Upper lobe of right lung (tissue), 1 donor: ENCODE results near the gene DPP6. TPM values are rescaled to one million over a fixed set of nuclear protein-coding genes. Genes with fewer than 3 reads are reported as not detected.

Experiments
- ATAC-seq: fragments of 200-7000 bp; cut with Tn5 transposase; one replicate; pipeline ENCODE4 v1.9.1; 2020; ENCODE audit warnings: mild to moderate bottlenecking, moderate library complexity
- DNase-seq: peaks from one replicate; pipeline ENCODE4 v3.0.0-alpha.2; 2020
- H3K27ac ChIP-seq: fragments of 200-600 bp; one replicate; pipeline ENCODE4 v1.8.0; 2022
- H3K27me3 ChIP-seq: fragments of 200-600 bp; one replicate; pipeline ENCODE4 v1.8.0; 2022; ENCODE audit warnings: mild to moderate bottlenecking
- H3K36me3 ChIP-seq: fragments of 200-600 bp; one replicate; pipeline ENCODE4 v1.8.0; 2022
- H3K4me1 ChIP-seq: fragments of 200-600 bp; one replicate; pipeline ENCODE4 v1.8.0; 2022
- H3K4me3 ChIP-seq: fragments of 200-600 bp; one replicate; pipeline ENCODE4 v1.8.0; 2022; ENCODE audit warnings: mild to moderate bottlenecking
- H3K9me3 ChIP-seq: fragments of 200-600 bp; one replicate; pipeline ENCODE4 v1.8.0; 2022
- CTCF ChIP-seq: fragments of 200-600 bp; IDR thresholded peaks from one replicate; pipeline ENCODE4 v1.8.0; 2022; ENCODE audit warnings: antibody characterized with exemption
- intact Hi-C: fragments of 100-400 bp; cut with DNase I; formaldehyde crosslinking; loops from one replicate; pipeline ENCODE4 v1.11.0; 2022
- total RNA-seq: library from RNA; stranded (reverse); fragmentation: NEBNext Ultra II Directional; extraction: Animal tissue kit (Norgen Biotek cat#: 25700); gene quantifications from one replicate; pipeline ENCODE4 v1.2.1, GENCODE V29; 2021
- donor health status: DM: no; HTN: yes; CAD: no; lungs with severe emphysema.

The DPP6 gene
- total RNA-seq, 1 donor from 2014 or later = 1.6 TPM

DNA sequence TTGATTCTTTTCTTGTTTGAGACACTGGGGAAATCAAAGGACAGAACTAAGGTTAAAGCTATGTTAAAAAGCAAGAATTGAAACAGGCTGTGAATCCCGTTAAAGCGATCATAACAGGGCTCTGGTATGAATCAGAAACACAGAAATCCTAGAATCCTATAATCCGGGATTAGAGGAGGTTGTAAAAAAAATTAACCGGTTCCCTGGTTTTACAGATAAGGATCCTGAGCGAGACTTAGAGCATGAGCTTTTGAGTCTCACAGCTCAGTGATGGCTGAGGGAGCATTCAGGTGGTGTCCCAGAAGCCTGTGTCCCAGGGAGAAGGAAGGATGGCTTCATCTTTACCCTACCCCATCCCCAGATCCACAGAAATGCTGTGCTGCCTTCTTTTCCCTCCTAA lies 489.4 kb downstream of the DPP6 start:
- Histone ChIP-seq H3K27ac (no peak overlapping the region), H3K36me3 (no peaks in the 10 kb centered on the region), H3K27me3 (no peaks in the 10 kb centered on the region), H3K4me3 (no peak overlapping the region), H3K9me3 (no peaks in the 10 kb centered on the region), H3K4me1 (no peaks in the 10 kb centered on the region)
- TF ChIP-seq CTCF = no peak
- no peak for DNase-seq
- no peak for ATAC-seq
- intact Hi-C loops = no loop called here

- Histone ChIP-seq H3K36me3 (no peaks in the 10 kb centered on the region), H3K4me3 (no peak overlapping the region), H3K27ac (no peak overlapping the region), H3K9me3 (no peaks in the 10 kb centered on the region), H3K4me1 (no peaks in the 10 kb centered on the region), H3K27me3 (no peaks in the 10 kb centered on the region)
- intact Hi-C loops = no loop called here
- no peak for ATAC-seq
- DNase-seq = no peak
- no peak for TF ChIP-seq CTCF
Observed at GRCh38 chr7:154546946-154547587, 494.9 kb downstream of the DPP6 start.

- no peaks in the 10 kb centered on the region for H3K36me3 ChIP-seq
- intact Hi-C loops = no loop called here
- H3K4me3 ChIP-seq = no peak overlapping the region
- ATAC-seq (no peak), DNase-seq (no peak)
- H3K27ac ChIP-seq = no peak overlapping the region
- no peaks in the 10 kb centered on the region for H3K27me3 ChIP-seq
- no peaks in the 10 kb centered on the region for H3K9me3 ChIP-seq
- no peaks in the 10 kb centered on the region for H3K4me1 ChIP-seq
- TF ChIP-seq CTCF = no peak
Observed at GRCh38 chr7:154553711-154554265, 501.6 kb downstream of the DPP6 start.

GRCh38 chr7:154559454-154559853 lies 507.3 kb downstream of the DPP6 start:
- no peak overlapping the region for H3K27ac ChIP-seq
- no peaks in the 10 kb centered on the region for H3K27me3 ChIP-seq
- DNase-seq = no peak
- intact Hi-C loops = no loop called here
- no peak for ATAC-seq
- no peaks in the 10 kb centered on the region for H3K36me3 ChIP-seq
- H3K4me3 ChIP-seq = no peak overlapping the region
- H3K4me1 ChIP-seq = no peaks in the 10 kb centered on the region
- H3K9me3 ChIP-seq = no peaks in the 10 kb centered on the region
- TF ChIP-seq CTCF = no peak

- Histone ChIP-seq H3K9me3 (no peaks in the 10 kb centered on the region), H3K27me3 (no peaks in the 10 kb centered on the region), H3K4me3 (no peak overlapping the region), H3K27ac (no peak overlapping the region), H3K4me1 (no peaks in the 10 kb centered on the region), H3K36me3 (no peaks in the 10 kb centered on the region)
- intact Hi-C loops = no loop called here
- DNase-seq (no peak), ATAC-seq (no peak)
- no peak for TF ChIP-seq CTCF
Observed at GRCh38 chr7:154564676-154565075, 512.5 kb downstream of the DPP6 start.
